Renal cortical epithelial cell (primary cell): ENCODE results near the gene TMEM186. TPM values are rescaled to one million over a fixed set of nuclear protein-coding genes. Genes with fewer than 3 reads are reported as not detected.
"Not testable (repeated sequence)": the region's sequence is repeated elsewhere in the genome, so short reads cannot be mapped to it uniquely, and the experiment has no call there.

Experiments
- DNase-seq: peaks from one replicate; pipeline ENCODE4 v3.0.0-alpha.2; 2011; ENCODE audit warnings: low read depth
- total RNA-seq: library from RNA; depleted of rRNA; stranded (reverse); fragments of >200 nt; gene quantifications from 2 replicates; pipeline ENCODE4 v1.2.3, GENCODE V29; 2014

TMEM186 gene, protein sequence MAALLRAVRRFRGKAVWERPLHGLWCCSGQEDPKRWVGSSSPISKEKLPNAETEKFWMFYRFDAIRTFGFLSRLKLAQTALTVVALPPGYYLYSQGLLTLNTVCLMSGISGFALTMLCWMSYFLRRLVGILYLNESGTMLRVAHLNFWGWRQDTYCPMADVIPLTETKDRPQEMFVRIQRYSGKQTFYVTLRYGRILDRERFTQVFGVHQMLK
- total RNA-seq, result 4.2 and 9.5 TPM in 2 replicates

DNA sequence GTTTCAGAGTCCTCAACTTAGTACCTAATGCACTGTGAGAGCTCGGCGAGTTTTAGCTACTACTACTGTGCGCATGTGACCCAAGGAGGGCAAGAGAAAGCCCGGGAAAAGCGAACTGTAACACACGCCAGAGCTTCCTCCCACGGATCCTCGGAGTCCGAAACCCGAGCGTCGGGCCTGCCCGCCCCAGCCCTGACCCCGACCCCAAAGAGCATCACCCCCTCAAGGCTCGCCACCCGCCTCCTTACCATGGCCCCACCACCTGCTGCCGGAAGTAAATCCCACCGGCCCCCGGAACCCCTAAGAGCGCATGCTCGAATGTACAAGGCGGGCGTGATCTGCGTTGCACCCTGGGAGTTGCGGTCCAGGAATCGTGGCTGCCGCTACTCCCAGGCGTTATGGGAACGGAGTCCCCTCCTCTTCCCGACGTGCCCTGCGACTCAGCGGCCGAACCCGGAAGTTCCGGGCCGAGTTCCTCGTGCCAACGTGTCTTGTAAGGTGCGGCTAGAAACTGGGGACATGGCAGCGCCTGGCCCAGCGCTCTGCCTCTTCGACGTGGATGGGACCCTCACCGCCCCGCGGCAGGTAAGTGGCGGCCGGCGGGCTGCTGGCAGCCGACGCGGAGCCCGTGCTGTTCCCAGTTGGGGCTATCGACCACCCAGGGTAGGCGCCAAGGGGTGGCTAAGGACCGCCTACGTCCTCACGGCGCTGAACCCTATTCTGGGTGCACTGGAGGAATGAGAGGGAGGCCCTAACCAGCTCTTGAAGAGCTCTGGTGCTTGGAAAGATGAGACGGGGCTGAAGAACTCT, at the start of gene TMEM186, which contains the start of gene PMM2:
Gene TMEM186, minus strand, starts transcription at position 276 of the 810 bp plus-strand sequence. Its CDS starts 25 bp downstream, at position 251.
Gene PMM2, plus strand, starts transcription at position 476 of the 810 bp plus-strand sequence. Its CDS starts 44 bp downstream, at position 520.
- peak; percentile 94 for DNase-seq

GRCh38 chr16:8847145-8847544, 49.7 kb upstream of the TMEM186 start:
- no peak for DNase-seq

- no peak for DNase-seq
Measured at GRCh38 chr16:8846401-8846932, 49.0 kb upstream of the TMEM186 start.

- DNase-seq, result no peak
Measured at GRCh38 chr16:8845699-8846298, 48.4 kb upstream of the TMEM186 start.

DNA sequence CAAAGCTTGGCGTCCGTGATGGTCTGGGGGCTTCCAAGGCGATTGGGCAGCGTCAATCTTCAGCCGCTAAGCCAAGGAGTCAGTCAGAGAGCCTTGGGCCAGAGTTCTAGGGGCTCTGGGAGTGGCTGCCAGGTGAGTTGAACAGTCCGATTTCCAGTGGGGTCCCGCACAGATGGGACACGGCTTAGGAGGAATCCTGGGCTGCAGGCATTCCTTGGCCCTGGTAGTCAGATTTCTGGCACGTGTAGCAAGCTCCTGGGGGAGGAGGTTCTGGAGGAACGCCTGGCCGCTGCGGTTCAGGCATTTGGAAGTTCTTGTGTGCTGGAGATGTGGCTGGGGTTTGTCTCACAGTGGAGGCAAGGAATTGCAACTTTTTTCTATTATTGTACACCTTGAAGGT, 45.9 kb upstream of the TMEM186 start:
- DNase-seq, result not testable (repeated sequence)

GRCh38 chr16:8842016-8842415, 44.6 kb upstream of the TMEM186 start:
- DNase-seq, result not testable (repeated sequence)

DNA sequence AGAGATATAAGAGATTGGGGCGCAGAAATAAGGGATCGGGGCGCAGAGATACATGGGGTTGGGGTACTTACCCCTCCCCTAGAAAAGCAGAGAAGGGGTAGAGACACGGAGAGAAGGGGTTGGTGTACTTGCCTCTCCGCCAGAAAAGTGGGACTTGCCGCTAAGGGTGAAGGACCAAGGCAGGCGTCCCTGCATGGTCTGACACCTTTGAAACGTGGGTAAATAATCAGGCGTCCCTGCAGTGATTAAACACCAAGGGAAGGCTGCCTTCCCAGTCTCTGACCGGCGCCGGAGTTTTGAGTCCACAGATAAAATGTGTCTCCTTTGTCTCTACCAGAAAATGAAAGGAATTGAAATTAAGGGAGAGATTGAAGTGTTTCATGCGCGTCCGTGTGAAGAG, 40.2 kb upstream of the TMEM186 start:
- DNase-seq, result not testable (repeated sequence)

DNA sequence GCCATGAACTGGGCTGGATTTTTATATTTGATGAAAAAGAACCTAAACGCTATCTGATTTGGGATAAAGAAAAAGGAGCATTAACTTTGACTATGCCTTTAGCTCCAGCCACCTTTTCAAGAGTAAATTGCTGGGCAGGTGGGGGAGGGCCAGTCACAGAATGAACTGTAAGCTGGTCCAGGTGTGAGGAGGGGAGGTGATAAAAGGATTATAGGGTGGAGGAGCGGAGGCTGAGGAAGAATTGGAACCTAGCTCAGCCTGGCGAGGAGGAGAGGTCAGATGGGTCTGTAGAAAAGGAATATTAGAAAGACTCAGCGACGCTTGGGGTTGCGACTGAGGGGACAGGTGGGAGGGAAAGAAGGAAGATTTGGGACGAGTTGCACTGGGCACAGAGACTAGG, 39.4 kb upstream of the TMEM186 start:
- DNase-seq, result not testable (repeated sequence)

DNA sequence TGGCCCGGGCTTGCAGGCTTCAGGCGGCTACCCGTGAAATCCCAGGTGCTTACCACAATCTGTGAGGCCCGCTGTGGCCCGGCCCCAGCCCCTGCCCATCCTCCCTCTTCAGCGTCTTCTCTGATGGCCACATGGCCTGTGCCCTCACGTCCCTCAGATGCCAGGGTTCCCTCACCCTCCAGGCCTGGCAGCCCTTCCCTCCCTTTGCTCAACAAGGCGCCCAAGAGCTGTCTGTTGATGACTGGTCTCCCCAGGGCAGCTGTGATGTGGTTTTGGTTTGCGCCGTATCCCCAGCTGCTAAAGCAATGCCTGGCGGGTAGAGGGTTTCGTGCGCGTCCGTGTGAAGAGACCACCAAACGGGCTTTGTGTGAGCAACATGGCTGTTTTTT, 35.3 kb upstream of the TMEM186 start:
- DNase-seq, result no peak

- DNase-seq, result no peak
Measured at GRCh38 chr16:8831871-8832716, 34.7 kb upstream of the TMEM186 start.

DNA sequence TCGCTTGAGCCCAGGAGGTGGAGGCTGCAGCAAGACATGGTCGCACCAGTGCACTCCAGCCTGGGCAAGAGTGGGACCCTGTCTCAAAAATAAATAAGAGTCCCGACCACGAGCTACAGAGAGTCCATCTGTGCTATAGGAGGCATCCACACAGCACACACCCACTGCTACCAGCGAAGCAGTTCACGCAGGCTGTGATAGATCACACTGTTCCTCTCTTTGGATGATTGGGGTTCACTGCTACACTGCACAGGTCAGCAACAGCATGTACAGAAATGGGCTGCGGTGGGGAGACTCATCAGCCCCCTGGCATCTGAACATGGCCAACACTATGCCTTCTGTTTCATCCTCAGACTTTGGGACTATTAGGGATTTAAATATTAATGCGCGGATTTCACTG, 34.0 kb upstream of the TMEM186 start:
- no peak for DNase-seq

- peak; percentile 61 for DNase-seq
Measured at GRCh38 chr16:8828541-8829165, 31.2 kb upstream of the TMEM186 start.

GRCh38 chr16:8826278-8826879, 28.9 kb upstream of the TMEM186 start:
- DNase-seq, result no peak

GRCh38 chr16:8822403-8822802, 25.0 kb upstream of the TMEM186 start:
- peak; percentile 23 for DNase-seq

DNA sequence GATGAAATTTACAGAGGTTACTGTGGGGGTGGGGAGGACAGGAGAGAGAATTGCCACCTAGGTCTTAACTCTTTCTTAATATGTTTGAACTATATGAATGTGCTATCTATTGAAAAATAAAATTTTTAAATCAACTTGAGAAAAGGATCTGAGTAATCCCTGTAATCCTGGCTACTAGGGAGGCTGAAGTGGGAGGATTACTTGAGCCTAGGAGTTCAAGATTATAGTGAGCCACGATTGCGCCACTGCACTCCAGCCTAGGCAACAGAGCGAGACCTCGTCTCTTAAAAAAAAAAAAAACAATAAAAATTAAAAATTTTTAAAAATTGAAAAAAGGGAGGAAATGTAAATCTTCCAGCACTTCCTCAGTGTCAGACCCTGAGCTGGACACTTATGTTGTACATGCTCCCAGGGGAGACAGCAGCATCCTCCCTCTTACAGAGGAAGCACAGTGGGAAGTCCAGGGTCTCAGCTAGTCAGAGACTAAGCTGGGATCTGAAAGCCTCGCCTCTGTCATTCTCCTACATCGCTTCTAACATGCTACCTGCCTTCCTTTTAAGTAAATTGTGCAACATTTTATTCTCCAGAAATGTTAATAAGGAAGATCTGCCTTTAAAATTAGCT, 22.1 kb upstream of the TMEM186 start:
- no peak for DNase-seq

- no peak for DNase-seq
Measured at GRCh38 chr16:8818504-8819270, 21.2 kb upstream of the TMEM186 start.

GRCh38 chr16:8816967-8817655, 19.7 kb upstream of the TMEM186 start:
- no peak for DNase-seq

- DNase-seq, result no peak
Measured at GRCh38 chr16:8814095-8814806, 16.8 kb upstream of the TMEM186 start.
